Chondrocyte (in vitro differentiated cells): ENCODE results near the gene MAP2K3. TPM values are rescaled to one million over a fixed set of nuclear protein-coding genes. Genes with fewer than 3 reads are reported as not detected.
"Not testable (repeated sequence)": the region's sequence is repeated elsewhere in the genome, so short reads cannot be mapped to it uniquely, and the experiment has no call there.

Experiments
- DNase-seq: peaks from one replicate; pipeline ENCODE4 v3.0.0; 2021; ENCODE audit warnings: mixed read lengths, low spot score
- H3K27ac Mint-ChIP-seq: one replicate; pipeline ENCODE4 v1.8.0; 2021; ENCODE audit warnings: mild to moderate bottlenecking, moderate library complexity, mixed read lengths; ENCODE audit not compliant: unreplicated experiment
- H3K27me3 Mint-ChIP-seq: 2 replicates; pipeline ENCODE4 v1.8.0; 2021; ENCODE audit warnings: low read depth, mixed read lengths
- H3K36me3 Mint-ChIP-seq: 2 replicates; pipeline ENCODE4 v1.8.0; 2021; ENCODE audit warnings: low read depth, mixed read lengths
- H3K4me1 Mint-ChIP-seq: 2 replicates; pipeline ENCODE4 v1.8.0; 2021; ENCODE audit warnings: low read depth, mild to moderate bottlenecking, mixed read lengths
- H3K4me3 Mint-ChIP-seq: one replicate; pipeline ENCODE4 v1.8.0; 2021; ENCODE audit warnings: mild to moderate bottlenecking, moderate library complexity, mixed read lengths; ENCODE audit not compliant: unreplicated experiment
- H3K9me3 Mint-ChIP-seq: 2 replicates; pipeline ENCODE4 v1.8.0; 2021; ENCODE audit warnings: low read depth, mixed read lengths
- total RNA-seq: library from RNA; stranded (reverse); gene quantifications from 3 replicates; pipeline ENCODE4 v1.2.1, GENCODE V29; 2021
- TF ChIP-seq, protein P1 (sequence below): fragments of 200-600 bp; sonication (generic); IDR thresholded peaks from 2 replicates; pipeline ENCODE4 v1.5.0; 2021; ENCODE audit warnings: antibody characterized with exemption, mild to moderate bottlenecking, moderate library complexity

The MAP2K3 gene
- total RNA-seq, 1 donor from 2014 or later = 35.9 TPM

DNA sequence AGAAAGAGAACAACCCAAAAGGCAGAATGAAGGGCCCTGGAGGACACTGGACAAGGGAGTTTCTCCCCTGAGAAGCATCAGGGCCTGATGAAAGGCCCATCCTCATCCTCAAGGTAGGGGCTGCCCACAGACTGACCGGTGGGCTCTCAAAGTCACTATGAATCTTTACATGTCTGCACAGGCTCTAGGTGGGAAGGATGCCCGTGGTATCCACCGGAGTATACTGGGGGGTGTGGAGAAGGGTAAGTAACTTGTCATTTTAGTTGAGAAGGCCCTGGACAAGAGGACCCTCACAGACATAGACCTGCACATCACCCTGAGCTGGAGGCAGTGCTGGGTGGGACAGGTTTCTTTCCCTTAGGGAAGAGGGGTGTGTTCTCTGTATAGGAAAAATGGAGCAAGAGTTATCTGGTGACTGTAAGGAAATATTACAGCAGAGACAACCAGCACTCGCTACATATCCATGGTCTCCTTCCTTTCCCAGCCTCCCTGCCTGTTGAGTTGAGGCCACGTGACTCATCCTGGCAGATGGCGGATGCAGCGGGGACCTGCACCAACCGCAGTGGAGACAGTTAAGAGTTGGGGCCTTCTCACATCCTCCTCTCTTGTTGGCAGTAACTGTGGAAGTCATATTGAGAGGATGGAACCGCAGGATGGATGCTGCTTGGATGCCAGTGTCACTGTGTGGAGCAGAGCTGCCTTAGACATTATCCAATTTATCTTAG lies 46.1 kb downstream of the MAP2K3 start:
- peaks cover 12% of the 10 kb centered on the region for H3K9me3 Mint-ChIP-seq
- no peaks in the 10 kb centered on the region for H3K4me1 Mint-ChIP-seq
- DNase-seq = no peak
- H3K27ac Mint-ChIP-seq = no peak overlapping the region
- peaks cover 2% of the 10 kb centered on the region for H3K36me3 Mint-ChIP-seq
- TF ChIP-seq, protein P1, sequence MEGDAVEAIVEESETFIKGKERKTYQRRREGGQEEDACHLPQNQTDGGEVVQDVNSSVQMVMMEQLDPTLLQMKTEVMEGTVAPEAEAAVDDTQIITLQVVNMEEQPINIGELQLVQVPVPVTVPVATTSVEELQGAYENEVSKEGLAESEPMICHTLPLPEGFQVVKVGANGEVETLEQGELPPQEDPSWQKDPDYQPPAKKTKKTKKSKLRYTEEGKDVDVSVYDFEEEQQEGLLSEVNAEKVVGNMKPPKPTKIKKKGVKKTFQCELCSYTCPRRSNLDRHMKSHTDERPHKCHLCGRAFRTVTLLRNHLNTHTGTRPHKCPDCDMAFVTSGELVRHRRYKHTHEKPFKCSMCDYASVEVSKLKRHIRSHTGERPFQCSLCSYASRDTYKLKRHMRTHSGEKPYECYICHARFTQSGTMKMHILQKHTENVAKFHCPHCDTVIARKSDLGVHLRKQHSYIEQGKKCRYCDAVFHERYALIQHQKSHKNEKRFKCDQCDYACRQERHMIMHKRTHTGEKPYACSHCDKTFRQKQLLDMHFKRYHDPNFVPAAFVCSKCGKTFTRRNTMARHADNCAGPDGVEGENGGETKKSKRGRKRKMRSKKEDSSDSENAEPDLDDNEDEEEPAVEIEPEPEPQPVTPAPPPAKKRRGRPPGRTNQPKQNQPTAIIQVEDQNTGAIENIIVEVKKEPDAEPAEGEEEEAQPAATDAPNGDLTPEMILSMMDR = no peak
- H3K27me3 Mint-ChIP-seq = peaks cover 3% of the 10 kb centered on the region
- H3K4me3 Mint-ChIP-seq = no peak overlapping the region

GRCh38 chr17:21336541-21337294 lies 52.2 kb downstream of the MAP2K3 start:
- H3K4me3 Mint-ChIP-seq, H3K27ac Mint-ChIP-seq, H3K27me3 Mint-ChIP-seq, H3K36me3 Mint-ChIP-seq, H3K9me3 Mint-ChIP-seq, DNase-seq, H3K4me1 Mint-ChIP-seq: not testable (repeated sequence)

DNA sequence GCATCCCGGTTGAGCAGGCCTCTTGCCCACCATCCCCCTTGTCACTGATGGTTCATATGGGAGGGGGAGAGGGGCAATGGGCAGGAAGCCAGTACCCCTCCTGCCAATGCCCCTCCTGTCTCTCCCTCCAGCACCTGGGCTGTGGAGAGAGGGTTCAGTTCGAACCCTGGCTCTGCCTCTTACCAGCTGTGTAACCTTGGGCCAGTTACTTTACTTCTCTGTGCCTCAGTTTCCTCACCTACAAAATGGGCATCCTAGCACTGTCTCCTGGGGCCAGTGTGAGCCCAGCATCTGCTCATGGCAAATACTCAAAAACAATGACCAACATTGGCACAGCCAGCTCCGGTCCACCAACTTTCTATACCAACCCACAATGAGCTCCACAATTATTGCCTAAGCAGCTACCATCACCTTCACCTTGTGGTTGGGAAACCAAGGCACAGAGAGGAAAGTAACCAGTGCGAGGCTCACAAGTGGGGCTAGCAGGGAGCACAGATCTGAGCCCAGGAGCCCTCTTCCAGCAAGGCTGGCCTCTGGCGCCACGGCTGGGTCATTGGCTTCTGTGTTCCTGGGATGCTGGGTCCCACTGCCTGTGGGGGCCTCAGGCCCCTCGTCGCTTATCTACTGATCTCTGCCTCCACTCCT lies 53.6 kb downstream of the MAP2K3 start:
- H3K4me3 Mint-ChIP-seq, H3K36me3 Mint-ChIP-seq, H3K27ac Mint-ChIP-seq, H3K9me3 Mint-ChIP-seq, H3K4me1 Mint-ChIP-seq, DNase-seq, H3K27me3 Mint-ChIP-seq: not testable (repeated sequence)

DNA sequence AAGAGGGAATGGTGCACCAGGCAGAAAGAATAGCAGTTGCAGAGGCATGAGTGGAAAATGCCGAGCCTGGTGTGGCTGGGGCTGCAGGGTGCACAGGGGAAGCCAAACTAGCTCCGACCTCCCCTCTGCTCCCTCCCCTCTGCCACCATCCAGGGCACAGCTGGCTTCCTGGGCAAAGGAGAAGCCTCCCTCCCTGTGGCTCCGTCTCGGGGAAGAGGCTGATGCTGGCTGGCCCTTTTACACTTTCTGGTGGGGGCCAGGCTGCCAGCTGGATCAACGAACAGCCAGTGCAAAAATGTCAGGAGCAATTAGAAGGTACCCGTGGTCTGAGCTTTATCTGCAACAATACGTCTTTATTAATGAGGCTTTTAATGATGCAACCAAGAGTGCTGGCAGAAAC lies 54.5 kb downstream of the MAP2K3 start:
- Mint-ChIP-seq H3K36me3 (no peaks in the 10 kb centered on the region), H3K9me3 (no peaks in the 10 kb centered on the region), H3K27me3 (no peaks in the 10 kb centered on the region), H3K4me3 (no peak overlapping the region), H3K27ac (no peak overlapping the region), H3K4me1 (no peaks in the 10 kb centered on the region)
- TF ChIP-seq, protein P1 = no peak
- DNase-seq = no peak

DNA sequence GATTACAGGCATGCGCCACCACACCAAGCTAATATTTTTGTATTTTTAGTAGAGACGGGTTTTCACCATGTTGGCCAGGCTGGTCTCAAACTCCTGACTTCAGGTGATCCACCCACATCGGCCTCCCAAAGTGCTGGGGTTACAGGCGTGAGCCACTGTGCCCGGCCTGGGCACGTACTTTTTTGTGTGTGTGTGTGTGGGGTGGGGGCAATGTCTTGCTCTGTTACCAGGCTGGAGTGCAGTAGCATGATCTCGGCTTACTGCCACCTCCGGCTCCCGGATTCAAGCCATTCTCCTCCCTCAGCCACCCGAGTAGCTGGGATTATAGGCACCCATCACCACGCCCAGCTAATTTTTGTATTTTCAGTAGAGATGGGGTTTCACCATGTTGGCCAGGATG lies 55.1 kb downstream of the MAP2K3 start:
- not testable (repeated sequence) for H3K36me3 Mint-ChIP-seq, DNase-seq, H3K9me3 Mint-ChIP-seq, H3K4me3 Mint-ChIP-seq, H3K27me3 Mint-ChIP-seq, H3K27ac Mint-ChIP-seq, H3K4me1 Mint-ChIP-seq

DNA sequence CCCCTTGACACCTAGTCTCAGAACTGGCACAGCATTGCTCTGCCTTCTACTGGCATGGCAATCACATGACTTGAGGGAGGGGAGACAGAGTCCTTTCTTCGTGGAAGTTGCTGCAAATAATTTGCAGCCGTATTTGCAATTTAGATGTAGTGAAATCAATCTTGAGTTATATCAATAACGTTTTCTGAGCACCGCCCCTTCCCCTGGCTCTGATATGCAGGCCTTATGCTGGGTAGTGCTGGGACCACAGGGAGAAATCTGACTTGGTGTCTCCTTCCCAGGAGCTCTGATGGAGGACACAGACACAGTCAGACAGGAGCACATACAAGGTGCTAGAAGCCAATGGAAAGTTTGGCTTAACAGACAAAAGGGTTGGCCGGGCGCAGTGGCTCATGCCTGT lies 55.9 kb downstream of the MAP2K3 start:
- H3K9me3 Mint-ChIP-seq, H3K36me3 Mint-ChIP-seq, H3K27me3 Mint-ChIP-seq, H3K4me1 Mint-ChIP-seq, H3K27ac Mint-ChIP-seq, H3K4me3 Mint-ChIP-seq, DNase-seq: not testable (repeated sequence)

- H3K27me3 Mint-ChIP-seq, DNase-seq, H3K27ac Mint-ChIP-seq, H3K36me3 Mint-ChIP-seq, H3K4me3 Mint-ChIP-seq, H3K4me1 Mint-ChIP-seq, H3K9me3 Mint-ChIP-seq: not testable (repeated sequence)
Measured at GRCh38 chr17:21341279-21341678, 56.8 kb downstream of the MAP2K3 start.

DNA sequence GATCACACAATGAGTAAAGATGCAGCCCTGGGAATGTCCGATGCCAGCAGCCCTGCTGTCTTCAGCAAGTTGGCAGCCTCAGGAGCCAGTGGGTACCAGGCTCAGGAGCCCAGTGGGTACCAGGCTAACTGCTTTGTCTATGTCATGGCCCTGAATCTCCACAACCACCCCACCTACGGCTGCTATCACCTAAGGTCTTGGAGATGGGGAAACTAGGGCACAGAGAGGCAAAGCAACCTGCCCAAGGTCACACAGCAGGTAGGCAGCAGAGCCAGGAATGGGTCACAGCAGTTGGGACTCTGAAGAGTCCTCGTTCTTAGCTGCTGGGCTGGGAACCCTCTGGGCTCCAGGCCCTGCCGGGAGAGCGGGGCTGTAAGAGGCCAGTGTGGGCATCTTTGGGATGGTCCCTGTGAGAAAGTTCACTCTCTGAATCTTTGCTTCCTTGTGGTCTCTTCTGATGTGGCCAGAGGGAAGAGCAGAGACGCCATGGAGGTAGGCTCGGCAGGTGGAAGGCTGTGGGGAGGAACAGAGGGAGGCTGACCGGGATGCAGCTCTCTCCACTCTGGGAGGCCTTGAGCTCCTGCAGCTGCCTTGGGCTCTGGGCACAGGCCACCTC lies 57.5 kb downstream of the MAP2K3 start:
- H3K9me3 Mint-ChIP-seq, DNase-seq, H3K36me3 Mint-ChIP-seq, H3K27ac Mint-ChIP-seq, H3K27me3 Mint-ChIP-seq, H3K4me3 Mint-ChIP-seq, H3K4me1 Mint-ChIP-seq: not testable (repeated sequence)

GRCh38 chr17:21343061-21343949 lies 58.8 kb downstream of the MAP2K3 start:
- not testable (repeated sequence) for H3K27me3 Mint-ChIP-seq, H3K36me3 Mint-ChIP-seq, DNase-seq, H3K4me3 Mint-ChIP-seq, H3K27ac Mint-ChIP-seq, H3K9me3 Mint-ChIP-seq, H3K4me1 Mint-ChIP-seq

DNA sequence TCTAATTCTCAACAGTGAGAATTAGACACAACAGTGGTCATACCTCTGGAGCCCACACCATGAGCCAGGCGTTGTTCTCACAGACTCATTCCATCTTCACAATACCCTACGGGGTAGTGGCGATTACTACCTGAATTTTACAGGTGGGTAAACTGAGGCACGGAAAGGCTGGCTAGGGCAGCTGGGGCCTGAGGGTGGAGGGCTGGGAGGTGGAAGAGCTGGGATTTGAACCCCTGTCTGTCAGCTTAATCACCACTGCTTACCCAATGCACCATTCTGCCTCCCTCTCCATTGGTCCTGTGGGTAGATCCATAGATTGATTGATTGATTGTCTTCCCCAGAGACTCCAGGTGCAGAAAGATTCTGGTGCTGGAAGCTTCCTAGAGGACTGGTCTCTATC lies 60.3 kb downstream of the MAP2K3 start:
- not testable (repeated sequence) for H3K27me3 Mint-ChIP-seq, DNase-seq, H3K9me3 Mint-ChIP-seq, H3K27ac Mint-ChIP-seq, H3K4me3 Mint-ChIP-seq, H3K4me1 Mint-ChIP-seq, H3K36me3 Mint-ChIP-seq
